Right lobe of liver (tissue), 6 donors: ENCODE data around the gene KLHL6. TPM values are rescaled to one million over a fixed set of nuclear protein-coding genes. Genes with fewer than 3 reads are reported as not detected.
"Not testable (repeated sequence)": the region's sequence is repeated elsewhere in the genome, so short reads cannot be mapped to it uniquely, and the experiment has no call there.

Experiments
- ATAC-seq, 4 donors: fragments of 200-7000 bp; cut with Tn5 transposase; one replicate each; pipeline ENCODE4 v1.9.1; 2020; ENCODE audit warnings: mild to moderate bottlenecking in 4 of 4, moderate library complexity in 4 of 4
- DNase-seq, 3 donors: peaks; one replicate each; pipeline ENCODE4 v3.0.0-alpha.2; 2020
- H3K27ac ChIP-seq, 3 donors: fragments of 200-600 bp; one replicate each; pipeline ENCODE4 v1.8.0; 2022
- H3K27me3 ChIP-seq, 2 donors: fragments of 200-600 bp; one replicate each; pipeline ENCODE4 v1.8.0; 2022
- H3K36me3 ChIP-seq, 4 donors: fragments of 200-600 bp; sonication (generic) in 1 of 4; one replicate each; pipeline versions ENCODE4 v1.5.1 to v1.8.0; 2017 to 2022; ENCODE audit warnings: control low read depth in 1 of 4
- H3K4me1 ChIP-seq, 4 donors: fragments of 200-600 bp; sonication (generic) in 1 of 4; one replicate each; pipeline versions ENCODE4 v1.5.1 to v1.8.0; 2017 to 2022; ENCODE audit warnings: control low read depth in 1 of 4
- H3K4me3 ChIP-seq, 3 donors: fragments of 200-600 bp; one replicate each; pipeline ENCODE4 v1.8.0; 2022
- H3K9me3 ChIP-seq, 4 donors: fragments of 200-600 bp; sonication (generic) in 1 of 4; one replicate each; pipeline versions ENCODE4 v1.5.1 to v1.8.0; 2017 to 2022; ENCODE audit warnings: control low read depth in 1 of 4
- POLR2A ChIP-seq: fragments of 450-650 bp; IDR thresholded peaks from one replicate; pipeline ENCODE4 v1.6.1; 2017; ENCODE audit warnings: antibody characterized with exemption, mild to moderate bottlenecking
- WGBS: methylation state at CpG from one replicate; pipeline ENCODE4 v1.1.6; 2018; ENCODE audit warnings: low coverage, low lambda C conversion rate; ENCODE audit not compliant: insufficient coverage; ENCODE audit errors: missing lambda C conversion rate; 5-methylcytosine and 5-hydroxymethylcytosine counted together
- intact Hi-C, 2 donors: fragments of 100-400 bp; cut with DNase I; formaldehyde crosslinking; loops; one replicate each; pipeline versions ENCODE4 v1.11.2 to v1.14.1; 2022
- total RNA-seq, 6 experiments: library from RNA; depleted of rRNA in 2 of 6; stranded (reverse); fragments of >200 nt in 2 of 6; fragmentation: NEBNext Ultra II Directional in 3 of 6; extraction: Animal tissue kit (Norgen Biotek cat#: 25700) in 3 of 6; gene quantifications; one replicate each; pipeline versions ENCODE4 v1.1.0 to v1.2.4, GENCODE V29; 2016 to 2023
- TF ChIP-seq, protein P1 (sequence below), 4 donors: fragments of 200-600 bp in 3 of 4; fragments of 450-650 bp in 1 of 4; IDR thresholded peaks; one replicate each; pipeline versions ENCODE4 v1.5.1 to v1.8.0; 2016 to 2022; ENCODE audit warnings: antibody characterized with exemption in 4 of 4, mild to moderate bottlenecking in 2 of 4
- donor health status: DM: no; HTN: yes; CAD: no.
- donor health status: DM: no; HTN: no; CAD: no.
- donor health status: DM: no; HTN: no; CAD: no.
- donor health status: DM: no; HTN: yes; CAD: no.
- donor health status: DM: no; HTN: yes; CAD: no.

KLHL6 gene
- total RNA-seq, 6 experiments from 2014 or later = 0.59 to 2.7 (median 1.6) TPM

DNA sequence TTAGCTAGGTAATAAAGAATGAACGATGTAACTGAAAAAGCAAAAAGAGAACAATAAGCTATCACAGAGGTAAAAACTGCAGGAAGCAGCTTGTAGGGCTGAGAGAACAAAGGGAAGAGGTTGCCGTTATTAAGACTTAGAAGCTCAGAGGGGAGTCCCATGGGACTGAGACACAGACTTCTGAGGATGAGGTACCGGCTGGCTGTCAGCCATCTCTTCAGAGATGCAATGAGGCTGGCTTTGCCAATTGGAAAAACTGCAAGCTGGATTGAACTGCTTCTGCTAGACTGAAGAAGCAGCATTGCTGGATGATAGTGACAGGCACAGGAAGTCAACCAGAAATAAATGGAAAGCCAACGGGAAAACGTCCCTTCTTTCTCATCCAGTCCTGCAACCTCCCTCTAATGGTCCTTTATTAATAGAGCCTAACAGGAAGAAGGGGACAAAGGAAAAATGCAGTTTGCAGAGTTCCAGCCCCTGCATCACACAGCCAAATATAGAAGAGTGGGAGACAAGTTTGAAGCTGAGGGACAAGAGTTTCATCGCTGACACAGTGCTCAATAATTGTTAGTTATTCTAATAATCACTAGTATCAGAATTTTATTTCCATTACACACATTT lies 21.1 kb upstream of the KLHL6 start:
- Histone ChIP-seq H3K27ac (no peak overlapping the region), H3K36me3 (no peaks in the 10 kb centered on the region), H3K4me1 (no peaks in the 10 kb centered on the region), H3K4me3 (no peak overlapping the region), H3K27me3 (no peaks in the 10 kb centered on the region), H3K9me3 (no peaks in the 10 kb centered on the region)
- TF ChIP-seq POLR2A = no peak
- TF ChIP-seq, protein P1, sequence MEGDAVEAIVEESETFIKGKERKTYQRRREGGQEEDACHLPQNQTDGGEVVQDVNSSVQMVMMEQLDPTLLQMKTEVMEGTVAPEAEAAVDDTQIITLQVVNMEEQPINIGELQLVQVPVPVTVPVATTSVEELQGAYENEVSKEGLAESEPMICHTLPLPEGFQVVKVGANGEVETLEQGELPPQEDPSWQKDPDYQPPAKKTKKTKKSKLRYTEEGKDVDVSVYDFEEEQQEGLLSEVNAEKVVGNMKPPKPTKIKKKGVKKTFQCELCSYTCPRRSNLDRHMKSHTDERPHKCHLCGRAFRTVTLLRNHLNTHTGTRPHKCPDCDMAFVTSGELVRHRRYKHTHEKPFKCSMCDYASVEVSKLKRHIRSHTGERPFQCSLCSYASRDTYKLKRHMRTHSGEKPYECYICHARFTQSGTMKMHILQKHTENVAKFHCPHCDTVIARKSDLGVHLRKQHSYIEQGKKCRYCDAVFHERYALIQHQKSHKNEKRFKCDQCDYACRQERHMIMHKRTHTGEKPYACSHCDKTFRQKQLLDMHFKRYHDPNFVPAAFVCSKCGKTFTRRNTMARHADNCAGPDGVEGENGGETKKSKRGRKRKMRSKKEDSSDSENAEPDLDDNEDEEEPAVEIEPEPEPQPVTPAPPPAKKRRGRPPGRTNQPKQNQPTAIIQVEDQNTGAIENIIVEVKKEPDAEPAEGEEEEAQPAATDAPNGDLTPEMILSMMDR (IDR thresholded peaks at IDR 0.05) = no peak
- DNase-seq (no peak), ATAC-seq (no peak)
- WGBS = 37% methylated on average over 6 of the region's 6 CpGs
- intact Hi-C loops = no loop called here

DNA sequence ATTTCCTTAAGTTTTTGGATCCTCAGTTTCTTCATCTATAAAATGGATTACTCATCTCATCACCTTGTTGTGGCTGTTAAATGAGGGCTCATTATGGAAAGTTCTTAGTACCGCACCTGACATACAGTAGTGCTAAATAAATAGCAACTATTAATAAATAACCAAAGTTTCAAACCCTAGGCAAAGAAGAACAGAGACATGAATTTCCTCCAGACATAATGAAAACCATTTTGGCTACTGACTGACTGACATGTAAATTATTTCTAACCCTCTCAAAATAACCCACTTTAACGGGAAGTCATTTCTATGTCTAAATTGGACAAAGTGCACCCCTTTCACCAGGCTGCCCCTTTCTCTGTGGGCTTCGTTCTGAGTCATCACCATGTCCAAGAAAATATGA lies 17.4 kb upstream of the KLHL6 start:
- no peak for DNase-seq
- Histone ChIP-seq H3K9me3 (no peaks in the 10 kb centered on the region), H3K36me3 (no peaks in the 10 kb centered on the region), H3K27me3 (no peaks in the 10 kb centered on the region), H3K27ac (no peak overlapping the region), H3K4me3 (no peak overlapping the region), H3K4me1 (no peaks in the 10 kb centered on the region)
- ATAC-seq = no peak
- TF ChIP-seq, protein P1 (IDR thresholded peaks at IDR 0.05) = no peak
- TF ChIP-seq POLR2A = no peak
- whole genome bisulfite sequencing = 80% methylated on average over 3 of the region's 3 CpGs
- intact Hi-C loops = no loop called here

DNA sequence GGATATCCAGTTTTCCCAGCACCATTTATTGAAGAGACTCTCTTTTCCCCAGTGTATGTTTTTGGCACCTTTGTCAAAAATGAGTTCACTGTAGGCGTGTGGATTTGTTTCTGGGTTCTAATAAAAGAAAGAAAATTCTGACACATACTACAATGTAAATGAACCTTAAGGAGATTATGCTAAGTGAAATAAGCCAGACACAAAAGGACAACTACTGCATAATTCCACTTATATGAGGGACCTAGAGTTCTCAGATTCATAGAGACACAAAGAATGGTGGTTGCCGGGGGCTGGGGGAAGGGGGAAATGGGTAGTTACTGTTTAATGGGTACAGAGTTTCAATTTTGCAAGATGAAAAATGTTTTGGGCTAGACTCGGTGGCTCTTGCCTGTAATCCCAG lies 14.7 kb upstream of the KLHL6 start:
- H3K9me3 ChIP-seq, DNase-seq, H3K4me3 ChIP-seq, ATAC-seq, H3K27me3 ChIP-seq, H3K27ac ChIP-seq, intact Hi-C loops, H3K4me1 ChIP-seq, H3K36me3 ChIP-seq: not testable (repeated sequence)
- 81% methylated on average over 2 of the region's 3 CpGs for WGBS

DNA sequence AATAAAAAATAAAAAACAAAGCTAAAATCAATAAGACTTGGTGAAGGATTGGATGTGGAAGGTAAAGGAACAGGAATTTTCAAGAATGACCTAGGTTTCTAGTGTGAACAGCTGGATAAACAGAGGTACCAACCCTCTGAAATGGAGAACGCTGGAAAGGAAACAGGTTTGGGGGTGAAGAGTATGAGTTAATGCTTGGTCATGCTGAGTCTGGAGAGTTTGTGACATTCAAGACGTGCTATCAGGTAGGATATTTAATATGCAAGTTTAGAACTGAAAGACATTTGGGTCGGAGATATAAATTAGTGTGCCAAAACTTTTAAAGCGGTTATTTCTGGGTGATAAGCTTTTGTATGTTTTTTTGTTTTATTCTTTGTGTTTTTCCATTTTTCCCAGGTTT lies 11.4 kb upstream of the KLHL6 start:
- Histone ChIP-seq H3K27me3 (no peaks in the 10 kb centered on the region), H3K4me1 (no peaks in the 10 kb centered on the region), H3K36me3 (no peaks in the 10 kb centered on the region), H3K9me3 (no peaks in the 10 kb centered on the region), H3K4me3 (no peak overlapping the region), H3K27ac (no peak overlapping the region)
- WGBS = 79% methylated on average over 4 of the region's 4 CpGs
- DNase-seq = no peak
- intact Hi-C loops = loop anchor here (10.0 kb wide), 1 partner anchor 62 kb away; no protein-coding TSS in a partner anchor
- TF ChIP-seq, protein P1 (IDR thresholded peaks at IDR 0.05) = no peak
- TF ChIP-seq POLR2A = no peak
- ATAC-seq = no peak

DNA sequence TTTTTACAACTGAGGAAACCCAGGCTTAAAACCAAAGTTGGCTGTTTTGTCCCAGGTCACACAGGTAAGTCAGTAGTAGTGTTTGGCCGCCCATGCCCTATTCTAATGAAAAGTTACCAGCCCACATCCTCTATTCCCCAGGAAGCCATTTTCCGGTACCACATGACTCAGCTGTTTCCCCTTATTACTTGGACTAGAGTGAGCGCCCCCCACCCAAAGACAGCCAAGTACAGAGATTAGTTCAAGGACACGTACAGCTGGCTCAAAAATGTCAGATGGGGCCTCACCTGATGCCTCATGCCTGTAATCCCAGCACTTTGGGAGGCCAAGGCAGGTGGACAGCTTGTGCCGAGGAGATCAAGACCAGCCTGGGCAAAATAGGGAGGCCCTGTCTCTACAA lies 8.5 kb upstream of the KLHL6 start:
- no peaks in the 10 kb centered on the region for H3K9me3 ChIP-seq
- H3K27me3 ChIP-seq = no peaks in the 10 kb centered on the region
- 76% methylated on average over 5 of the region's 5 CpGs for WGBS
- no peak overlapping the region for H3K4me3 ChIP-seq
- H3K4me1 ChIP-seq = no peaks in the 10 kb centered on the region
- no peak for TF ChIP-seq POLR2A
- TF ChIP-seq, protein P1 (IDR thresholded peaks at IDR 0.05) = no peak
- no peak for ATAC-seq
- DNase-seq = no peak
- H3K36me3 ChIP-seq = no peaks in the 10 kb centered on the region
- H3K27ac ChIP-seq = no peak overlapping the region
- intact Hi-C loops = loop anchor here (10.0 kb wide), 1 partner anchor 59 kb away; no protein-coding TSS in a partner anchor
